OCI-LY7 (cell line): ENCODE measurements around the gene GNAZ.

Experiments used
- CTCF ChIP-seq: fragments of 200-600 bp; sonication (generic); conservative IDR thresholded peaks from 2 replicates; pipeline ENCODE4 v1.5.1; 2014; ENCODE audit warnings: mild to moderate bottlenecking, antibody characterized with exemption, low read length, moderate library complexity, mixed read lengths
- EZH2phosphoT487 ChIP-seq: fragments of 200-600 bp; sonication (generic); IDR thresholded peaks from 2 replicates; pipeline ENCODE4 v1.6.1; 2018; ENCODE audit warnings: low read depth, borderline replicate concordance, mild to moderate bottlenecking, mixed run types, antibody characterized with exemption, low read length, moderate library complexity, mixed read lengths

GRCh38 chr22:23131931-23132330 lies 61.6 kb downstream of the GNAZ start:
- TF ChIP-seq CTCF: no peak
- no peak for TF ChIP-seq EZH2phosphoT487
